HG02588 (cell line): ENCODE data around the gene DPYSL3.
"Not testable (repeated sequence)": the region's sequence is repeated elsewhere in the genome, so short reads cannot be mapped to it uniquely, and the experiment has no call there.

Source experiments
- ATAC-seq: cut with Tn5 transposase; IDR thresholded peaks from one replicate; pipeline ENCODE4 v1.9.1; 2021; ENCODE audit warnings: mild to moderate bottlenecking, moderate library complexity; ENCODE audit not compliant: unreplicated experiment

Gene DPYSL3

GRCh38 chr5:147509710-147510651 is at the start of gene DPYSL3:
Gene DPYSL3 (minus strand): TSS chr5:147510068. CDS start chr5:147509858, 210 bp downstream.
- ATAC-seq: no peak

DNA sequence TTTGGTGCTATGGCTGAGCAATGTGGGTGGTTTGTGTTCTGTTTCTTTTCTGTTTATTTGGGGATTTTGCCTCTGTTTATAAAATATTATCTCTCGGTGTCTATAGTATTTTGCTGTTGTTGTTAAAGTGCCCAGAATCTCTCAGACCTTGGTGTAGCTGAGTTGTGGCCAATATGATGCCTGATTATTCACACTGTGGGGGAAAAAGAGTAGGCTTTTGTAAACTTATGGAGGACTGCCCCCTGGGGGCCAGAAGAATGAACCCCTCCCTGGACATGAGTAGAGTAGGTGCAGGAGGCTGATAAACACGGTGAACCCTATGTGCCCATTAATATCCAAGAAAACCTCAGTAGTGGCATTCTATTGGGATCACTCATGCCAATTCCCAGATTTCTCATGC is 49.0 kb upstream of the DPYSL3 start:
- ATAC-seq: no peak

GRCh38 chr5:147557876-147558745 is 48.2 kb upstream of the DPYSL3 start:
- no peak for ATAC-seq

- no peak for ATAC-seq
These were observed 45.3 kb upstream of the DPYSL3 start for GRCh38 chr5:147555176-147555575.

DNA sequence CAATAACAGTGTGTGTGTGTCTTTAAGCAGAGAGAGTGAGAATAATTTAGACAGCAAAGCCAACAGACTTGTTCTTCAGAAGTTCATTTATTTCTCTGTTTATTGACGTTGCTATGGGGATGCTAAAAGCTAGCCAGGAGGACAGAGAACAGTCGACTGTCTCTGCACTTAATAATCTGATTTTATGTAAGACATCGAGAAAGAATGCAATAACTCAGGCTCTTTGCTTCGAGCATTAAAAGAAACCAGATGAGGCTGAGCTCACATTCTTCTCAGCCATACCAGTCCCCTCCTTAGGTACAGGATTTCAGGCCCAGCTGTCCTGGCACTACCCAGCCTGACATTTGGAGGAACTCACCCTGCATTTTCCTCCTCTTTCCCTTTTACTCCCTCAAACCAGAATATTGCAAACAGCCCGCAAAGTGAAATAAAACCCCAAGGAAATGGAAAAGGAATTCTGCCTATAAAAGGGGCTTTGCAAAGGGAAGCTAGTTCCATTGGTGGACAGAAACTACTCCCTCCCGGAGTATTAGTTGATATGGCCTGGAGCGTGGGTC is 44.5 kb upstream of the DPYSL3 start:
- ATAC-seq: no peak

DNA sequence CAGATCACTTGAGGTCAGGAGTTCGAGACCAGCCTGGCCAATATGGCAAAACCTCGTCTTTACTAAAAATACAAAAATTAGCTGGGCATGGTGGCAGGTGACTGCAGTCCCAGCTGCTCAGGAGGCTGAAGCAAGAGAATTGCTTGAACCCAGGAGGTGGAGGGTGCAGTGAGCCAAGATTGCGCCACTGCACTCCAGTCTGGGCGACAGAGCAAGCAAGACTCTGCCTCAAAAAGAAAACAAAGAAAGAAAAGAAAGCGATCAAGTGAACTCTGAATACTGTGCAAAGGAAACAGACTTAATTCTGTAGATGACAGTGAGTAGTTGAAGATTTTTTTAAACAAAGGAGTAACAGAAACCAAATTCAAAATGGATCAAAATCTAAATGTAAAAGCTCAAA is 43.9 kb upstream of the DPYSL3 start:
- not testable (repeated sequence) for ATAC-seq

DNA sequence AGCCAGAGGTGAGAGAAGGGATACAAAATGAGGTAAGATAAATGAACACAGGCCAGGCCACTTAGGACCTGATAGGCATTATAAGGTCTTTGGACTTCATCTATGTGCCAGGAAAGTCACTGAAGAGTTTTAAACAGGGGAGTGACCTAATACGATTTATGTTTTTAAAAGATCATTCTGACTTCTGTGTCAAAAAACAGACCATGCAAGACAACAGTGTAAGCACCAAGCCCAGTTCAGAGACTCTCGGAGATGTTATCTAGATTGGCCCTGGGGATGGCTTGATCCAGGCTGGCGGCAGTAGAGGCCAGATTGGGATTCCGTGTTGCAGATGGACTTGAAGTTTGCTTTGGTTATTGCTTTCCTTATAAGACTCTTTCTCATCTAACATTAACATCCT is 43.0 kb upstream of the DPYSL3 start:
- ATAC-seq: no peak

DNA sequence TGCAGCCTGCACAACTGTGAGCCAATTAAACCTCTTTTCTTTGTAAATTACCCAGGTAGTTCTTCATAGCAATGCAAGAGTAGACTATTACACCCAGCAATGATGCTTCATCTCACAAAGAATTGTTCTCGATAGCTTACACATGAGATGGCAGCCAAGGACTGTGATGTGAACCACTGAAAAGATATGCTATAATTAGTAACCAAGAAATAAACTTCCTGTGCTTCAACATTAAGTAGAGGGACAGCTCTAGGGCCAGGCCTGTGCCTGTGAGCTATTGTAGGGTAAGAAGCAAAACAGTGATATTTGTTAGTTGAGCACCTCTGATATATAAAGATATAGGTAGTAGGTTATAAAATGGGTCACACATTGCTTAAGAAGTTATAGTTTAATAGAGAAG is 41.8 kb upstream of the DPYSL3 start:
- ATAC-seq: no peak

- no peak for ATAC-seq
These were observed 37.9 kb upstream of the DPYSL3 start for GRCh38 chr5:147547730-147548129.

GRCh38 chr5:147544556-147544955 is 34.7 kb upstream of the DPYSL3 start:
- no peak for ATAC-seq

DNA sequence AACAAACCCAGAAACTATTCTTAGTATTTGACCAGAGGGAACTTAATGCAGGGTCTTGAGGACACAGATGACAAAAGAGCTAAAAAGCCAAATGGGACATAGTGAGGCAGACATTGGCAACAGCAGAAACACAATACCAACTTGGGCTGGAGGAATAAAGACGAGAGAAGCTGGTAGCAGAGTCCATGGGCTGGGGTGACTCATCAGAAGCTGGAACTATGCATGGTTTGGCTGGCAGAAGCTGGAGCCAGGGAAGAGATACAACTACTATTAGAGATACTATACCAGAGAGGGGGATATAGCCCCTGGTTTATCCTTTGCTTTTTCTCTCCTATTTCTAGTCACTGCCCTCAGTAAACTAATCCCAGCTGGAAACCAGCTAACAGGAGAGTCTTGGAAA is 29.2 kb upstream of the DPYSL3 start:
- no peak for ATAC-seq

DNA sequence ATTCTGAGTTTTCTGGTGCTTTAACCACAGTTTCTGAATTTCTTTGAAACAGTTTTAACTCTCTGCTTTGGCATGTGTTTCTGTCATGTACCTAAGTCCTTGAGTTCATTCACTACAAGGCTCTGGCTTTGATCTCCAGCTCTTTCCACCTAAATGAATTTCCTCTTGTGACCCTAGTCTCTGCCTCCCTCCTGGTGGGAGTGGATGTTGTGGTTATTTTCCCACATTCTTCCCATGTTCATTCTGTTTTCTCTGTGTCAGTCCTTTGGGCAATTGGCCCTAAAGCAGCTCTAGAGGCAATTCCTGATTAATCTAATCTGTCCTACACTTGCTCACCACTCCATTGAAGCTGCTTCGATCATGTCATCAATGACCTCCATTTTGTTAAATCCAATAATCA is 28.4 kb upstream of the DPYSL3 start:
- no peak for ATAC-seq

DNA sequence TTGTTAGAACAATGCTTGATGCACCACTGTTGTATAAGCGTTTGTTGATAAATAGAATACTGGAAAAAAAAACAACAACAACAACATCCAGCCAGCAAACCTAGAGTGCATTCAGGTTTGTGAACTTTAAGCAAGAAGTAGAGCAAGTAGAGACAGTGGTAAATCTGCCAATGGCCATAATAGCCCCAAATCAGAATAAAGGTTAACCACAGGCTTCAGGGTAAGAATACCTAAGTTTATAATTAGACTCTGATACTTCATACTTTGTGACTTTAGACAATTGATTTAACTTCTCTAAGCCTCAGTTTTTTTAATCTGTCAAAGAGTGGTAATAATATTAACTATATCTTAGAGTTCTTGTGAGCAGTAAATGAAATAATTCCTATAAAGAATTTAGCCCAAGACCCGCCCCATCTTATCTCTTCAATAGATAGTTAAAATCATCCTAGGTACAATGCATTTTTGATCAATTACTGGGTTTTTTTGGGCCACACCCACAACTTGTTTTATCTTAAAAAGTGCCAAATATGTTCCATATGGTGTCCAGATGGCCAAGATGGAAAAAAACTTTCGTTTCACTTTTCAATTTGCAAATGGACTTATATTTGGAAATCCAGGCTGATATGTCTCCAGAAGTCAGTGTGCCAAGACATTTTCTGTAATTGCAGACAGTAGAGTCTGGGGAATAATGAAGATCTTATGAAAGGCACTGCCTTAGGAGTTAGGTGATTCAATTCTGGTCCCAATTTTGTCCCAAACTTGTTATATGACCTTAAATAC is 24.5 kb upstream of the DPYSL3 start:
- ATAC-seq: no peak

DNA sequence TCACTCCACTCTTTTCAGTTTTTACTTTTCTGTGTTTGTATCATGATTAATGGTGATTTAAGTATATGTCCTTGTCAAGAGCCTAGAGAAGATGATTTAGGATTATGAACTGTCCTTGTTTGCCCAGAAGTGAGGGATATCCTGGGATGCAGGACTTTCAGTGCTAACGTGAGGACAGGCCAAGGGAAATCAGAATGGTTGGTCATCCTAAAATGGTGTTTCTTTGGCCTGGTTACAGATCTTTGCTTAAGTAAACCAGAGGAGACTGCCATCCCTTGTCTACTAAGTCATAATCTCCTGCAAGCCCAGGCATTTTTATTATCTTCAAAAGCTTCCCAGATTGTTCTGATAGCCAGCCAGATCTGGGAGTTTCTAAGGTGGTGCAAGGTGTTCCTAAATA is 22.3 kb upstream of the DPYSL3 start:
- ATAC-seq: no peak

DNA sequence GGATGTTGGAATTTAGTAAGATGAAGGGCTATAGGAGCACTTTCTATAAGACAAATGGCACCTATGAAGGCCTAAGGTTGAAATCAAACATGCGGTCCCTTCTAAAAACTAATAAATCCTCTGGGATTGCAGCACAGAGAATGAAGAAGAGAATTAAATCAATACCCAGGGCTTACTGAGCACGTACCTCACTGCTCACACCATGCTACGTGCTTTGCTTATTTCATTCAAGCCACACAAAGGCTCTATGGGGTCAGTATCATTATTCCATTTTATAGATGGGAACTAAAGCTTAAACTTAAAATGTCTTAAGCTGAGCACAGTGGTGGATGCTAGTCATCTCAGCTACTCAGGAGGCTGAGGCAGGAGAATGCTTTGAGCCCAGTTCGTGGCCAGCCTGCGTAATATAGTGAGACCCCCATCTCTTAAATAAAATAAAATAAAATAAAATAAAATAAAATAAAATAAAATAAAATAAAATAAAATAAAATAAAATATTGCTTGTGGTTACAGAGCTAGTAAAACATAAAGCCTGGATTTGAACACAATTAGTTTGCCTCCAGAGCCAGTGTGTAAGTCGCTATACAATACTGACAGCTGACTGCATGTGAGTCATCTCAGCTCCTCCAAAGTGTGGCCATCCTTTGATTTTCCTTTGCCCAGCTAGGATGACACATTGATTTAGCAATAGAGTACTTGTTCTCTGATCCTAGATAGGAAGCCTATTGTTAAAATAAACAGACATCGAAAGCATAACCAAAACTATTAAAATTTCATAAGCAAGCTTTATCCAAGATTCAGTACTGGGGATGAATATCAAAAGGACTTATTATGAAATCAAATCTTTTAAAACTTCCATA is 20.9 kb upstream of the DPYSL3 start:
- no peak for ATAC-seq

DNA sequence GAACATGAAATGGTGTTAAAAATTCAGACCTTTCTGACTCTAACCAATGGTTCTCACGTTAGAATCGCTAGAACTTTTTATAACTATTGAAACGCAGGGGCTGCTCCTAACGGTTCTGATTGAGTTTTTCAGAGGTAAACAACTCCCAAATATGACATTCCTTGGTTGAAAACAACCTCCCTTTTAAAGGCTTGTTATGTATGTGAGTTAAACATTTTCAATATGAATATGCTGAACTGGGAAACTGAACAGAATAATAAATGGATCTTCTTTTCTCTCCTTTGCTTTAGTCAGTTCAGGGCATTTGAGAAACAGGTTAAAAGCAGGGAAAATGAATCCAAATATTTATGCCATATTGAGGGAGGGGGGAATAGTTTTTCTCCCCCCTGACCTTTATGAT is 13.2 kb upstream of the DPYSL3 start:
- no peak for ATAC-seq

GRCh38 chr5:147522435-147522834 is 12.6 kb upstream of the DPYSL3 start:
- no peak for ATAC-seq

- ATAC-seq: no peak
These were observed 10.6 kb upstream of the DPYSL3 start for GRCh38 chr5:147520450-147520849.

DNA sequence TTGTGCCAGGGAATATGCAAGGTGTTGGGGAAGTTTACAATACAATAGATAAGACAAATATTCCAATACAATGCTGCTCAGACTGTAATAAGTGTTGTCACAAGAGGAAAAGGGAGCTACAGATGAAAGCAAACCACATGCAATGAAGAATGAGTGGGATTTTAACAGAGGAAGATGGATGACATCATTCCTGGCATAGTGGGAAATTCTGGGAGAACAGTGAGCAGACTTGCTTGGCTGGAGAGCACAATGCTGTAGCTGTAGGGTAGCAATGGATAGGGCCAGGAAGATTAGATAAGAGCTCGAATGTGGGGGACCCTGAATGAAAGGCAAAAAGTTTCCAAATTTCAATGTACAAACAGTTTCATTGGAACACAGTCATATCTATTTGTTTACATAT is 9.5 kb upstream of the DPYSL3 start:
- ATAC-seq: no peak

DNA sequence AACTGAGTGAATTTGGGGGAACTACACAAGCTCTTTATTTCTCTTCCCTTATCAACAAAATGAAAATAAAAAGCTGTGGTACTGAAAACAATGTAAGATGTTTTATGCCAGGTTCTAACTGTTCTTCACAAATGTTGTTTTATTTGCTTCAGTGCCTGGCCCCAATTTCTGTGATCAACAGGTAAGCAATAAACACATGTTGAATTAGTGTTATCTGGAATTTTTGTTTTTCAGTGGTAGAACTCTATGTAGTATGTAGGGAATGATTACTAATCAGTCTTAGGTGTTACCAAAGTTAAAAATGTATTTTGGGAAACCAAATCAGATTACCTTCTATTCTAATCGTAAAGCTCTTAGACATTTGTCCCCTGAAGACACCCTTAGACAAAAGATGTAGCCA is 7.5 kb upstream of the DPYSL3 start:
- ATAC-seq: no peak
